Esophagus muscularis mucosa (tissue), 4 donors: ENCODE data around the gene PRDM16. TPM values are rescaled to one million over a fixed set of nuclear protein-coding genes. Genes with fewer than 3 reads are reported as not detected.

Experiments
- DNase-seq: peaks from one replicate; pipeline ENCODE4 v3.0.0-alpha.2; 2017; ENCODE audit errors: extremely low spot score
- H3K27ac ChIP-seq, 4 donors: fragments of 200-600 bp; sonication (generic); replicated peaks in 1 of 4; 1 replicate in 3 of 4; 2 replicates in 1 of 4; pipeline ENCODE4 v1.5.1; 2016 to 2019; ENCODE audit warnings: mild to moderate bottlenecking in 1 of 4
- H3K27me3 ChIP-seq, 4 donors: fragments of 200-600 bp; sonication (generic); one replicate each; pipeline versions ENCODE4 v1.5.1 to v1.6.0; 2016 to 2019
- H3K36me3 ChIP-seq, 4 donors: fragments of 200-600 bp; sonication (generic); one replicate each; pipeline ENCODE4 v1.5.1; 2016 to 2019
- H3K4me1 ChIP-seq, 4 donors: fragments of 200-600 bp; sonication (generic); one replicate each; pipeline ENCODE4 v1.5.1; 2016 to 2019
- H3K4me3 ChIP-seq, 4 donors: fragments of 200-600 bp; sonication (generic); 1 replicate in 2 of 4; 2 replicates in 2 of 4; pipeline ENCODE4 v1.5.1; 2016 to 2019; ENCODE audit warnings: mild to moderate bottlenecking in 4 of 4, moderate library complexity in 1 of 4
- H3K9me3 ChIP-seq, 4 donors: fragments of 200-600 bp; sonication (generic); 1 replicate in 3 of 4; 2 replicates in 1 of 4; pipeline ENCODE4 v1.5.1; 2016 to 2019
- EP300 ChIP-seq: sonication (generic); formaldehyde crosslinking; IDR thresholded peaks from one replicate; pipeline ENCODE4 v1.6.1; 2017; ENCODE audit warnings: antibody characterized with exemption
- POLR2A ChIP-seq: fragments of 450-650 bp; IDR thresholded peaks from one replicate; pipeline ENCODE4 v1.6.1; 2017; ENCODE audit warnings: antibody characterized with exemption, moderate library complexity, mild to moderate bottlenecking, low read depth
- POLR2AphosphoS5 ChIP-seq, 2 donors: sonication (generic); formaldehyde crosslinking; IDR thresholded peaks; one replicate each; pipeline ENCODE4 v1.6.1; 2017; ENCODE audit warnings: antibody characterized with exemption in 2 of 2
- WGBS: methylation state at CpG from one replicate; pipeline ENCODE4 v1.1.5; 2018; 5-methylcytosine and 5-hydroxymethylcytosine counted together
- intact Hi-C: fragments of 100-400 bp; cut with DNase I; formaldehyde crosslinking; loops from one replicate; pipeline ENCODE4 v1.15.1; 2023
- total RNA-seq, 4 donors: library from RNA; depleted of rRNA; stranded (reverse); fragments of >200 nt; gene quantifications; one replicate each; pipeline versions ENCODE4 v1.1.0 to v1.2.1, GENCODE V29; 2016
- TF ChIP-seq, protein P1 (sequence below), 3 experiments: fragments of 200-600 bp in 2 of 3; fragments of 450-650 bp in 1 of 3; sonication (generic) in 2 of 3; IDR thresholded peaks; one replicate each; pipeline ENCODE4 v1.5.1; 2017 to 2019; ENCODE audit warnings: antibody characterized with exemption in 3 of 3, mild to moderate bottlenecking in 2 of 3, moderate library complexity in 1 of 3

PRDM16 gene
- total RNA-seq, 4 donors from 2014 or later: 1.2 to 4.4 (median 2.2) TPM

- no peak overlapping the region for H3K27ac ChIP-seq
- H3K4me1 ChIP-seq: no peaks in the 10 kb centered on the region
- no peak overlapping the region for H3K4me3 ChIP-seq
- H3K27me3 ChIP-seq: peaks cover 0 to 44% (median 6%) of the 10 kb centered on the region in 4 donors
- no peak for DNase-seq
- H3K36me3 ChIP-seq: no peaks in the 10 kb centered on the region
- 89% methylated on average over 1 of the region's 1 CpG for WGBS
- no peaks in the 10 kb centered on the region for H3K9me3 ChIP-seq
- no peak for TF ChIP-seq POLR2AphosphoS5 (IDR thresholded peaks at IDR 0.05)
- TF ChIP-seq EP300: no peak
- TF ChIP-seq, protein P1, sequence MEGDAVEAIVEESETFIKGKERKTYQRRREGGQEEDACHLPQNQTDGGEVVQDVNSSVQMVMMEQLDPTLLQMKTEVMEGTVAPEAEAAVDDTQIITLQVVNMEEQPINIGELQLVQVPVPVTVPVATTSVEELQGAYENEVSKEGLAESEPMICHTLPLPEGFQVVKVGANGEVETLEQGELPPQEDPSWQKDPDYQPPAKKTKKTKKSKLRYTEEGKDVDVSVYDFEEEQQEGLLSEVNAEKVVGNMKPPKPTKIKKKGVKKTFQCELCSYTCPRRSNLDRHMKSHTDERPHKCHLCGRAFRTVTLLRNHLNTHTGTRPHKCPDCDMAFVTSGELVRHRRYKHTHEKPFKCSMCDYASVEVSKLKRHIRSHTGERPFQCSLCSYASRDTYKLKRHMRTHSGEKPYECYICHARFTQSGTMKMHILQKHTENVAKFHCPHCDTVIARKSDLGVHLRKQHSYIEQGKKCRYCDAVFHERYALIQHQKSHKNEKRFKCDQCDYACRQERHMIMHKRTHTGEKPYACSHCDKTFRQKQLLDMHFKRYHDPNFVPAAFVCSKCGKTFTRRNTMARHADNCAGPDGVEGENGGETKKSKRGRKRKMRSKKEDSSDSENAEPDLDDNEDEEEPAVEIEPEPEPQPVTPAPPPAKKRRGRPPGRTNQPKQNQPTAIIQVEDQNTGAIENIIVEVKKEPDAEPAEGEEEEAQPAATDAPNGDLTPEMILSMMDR (IDR thresholded peaks at IDR 0.05): no peak
- TF ChIP-seq POLR2A: no peak
- intact Hi-C loops: no loop called here
These were observed 42.9 kb upstream of the PRDM16 start for GRCh38 chr1:3026124-3026523.

GRCh38 chr1:3026581-3027391, 42.2 kb upstream of the PRDM16 start:
- DNase-seq: no peak
- Histone ChIP-seq H3K27me3 (peaks cover 0 to 51% (median 6%) of the 10 kb centered on the region in 4 donors), H3K4me3 (no peak overlapping the region), H3K27ac (no peak overlapping the region), H3K4me1 (no peaks in the 10 kb centered on the region), H3K9me3 (no peaks in the 10 kb centered on the region), H3K36me3 (no peaks in the 10 kb centered on the region)
- 83% methylated on average over 10 of the region's 11 CpGs for WGBS
- intact Hi-C loops: no loop called here
- TF ChIP-seq POLR2A (no peak), EP300 (no peak), POLR2AphosphoS5 (IDR thresholded peaks at IDR 0.05) (no peak)
- TF ChIP-seq, protein P1 (IDR thresholded peaks at IDR 0.05): no peak

GRCh38 chr1:3027611-3028371, 41.2 kb upstream of the PRDM16 start:
- 86% methylated on average over 4 of the region's 20 CpGs for WGBS
- Histone ChIP-seq H3K9me3 (no peaks in the 10 kb centered on the region), H3K4me1 (no peaks in the 10 kb centered on the region), H3K27me3 (peaks cover 0 to 61% (median 6%) of the 10 kb centered on the region in 4 donors), H3K4me3 (no peak overlapping the region), H3K27ac (no peak overlapping the region), H3K36me3 (no peaks in the 10 kb centered on the region)
- no peak for DNase-seq
- intact Hi-C loops: no loop called here
- no peak for TF ChIP-seq EP300
- no peak for TF ChIP-seq POLR2A
- TF ChIP-seq, protein P1 (IDR thresholded peaks at IDR 0.05): no peak
- no peak for TF ChIP-seq POLR2AphosphoS5 (IDR thresholded peaks at IDR 0.05)

DNA sequence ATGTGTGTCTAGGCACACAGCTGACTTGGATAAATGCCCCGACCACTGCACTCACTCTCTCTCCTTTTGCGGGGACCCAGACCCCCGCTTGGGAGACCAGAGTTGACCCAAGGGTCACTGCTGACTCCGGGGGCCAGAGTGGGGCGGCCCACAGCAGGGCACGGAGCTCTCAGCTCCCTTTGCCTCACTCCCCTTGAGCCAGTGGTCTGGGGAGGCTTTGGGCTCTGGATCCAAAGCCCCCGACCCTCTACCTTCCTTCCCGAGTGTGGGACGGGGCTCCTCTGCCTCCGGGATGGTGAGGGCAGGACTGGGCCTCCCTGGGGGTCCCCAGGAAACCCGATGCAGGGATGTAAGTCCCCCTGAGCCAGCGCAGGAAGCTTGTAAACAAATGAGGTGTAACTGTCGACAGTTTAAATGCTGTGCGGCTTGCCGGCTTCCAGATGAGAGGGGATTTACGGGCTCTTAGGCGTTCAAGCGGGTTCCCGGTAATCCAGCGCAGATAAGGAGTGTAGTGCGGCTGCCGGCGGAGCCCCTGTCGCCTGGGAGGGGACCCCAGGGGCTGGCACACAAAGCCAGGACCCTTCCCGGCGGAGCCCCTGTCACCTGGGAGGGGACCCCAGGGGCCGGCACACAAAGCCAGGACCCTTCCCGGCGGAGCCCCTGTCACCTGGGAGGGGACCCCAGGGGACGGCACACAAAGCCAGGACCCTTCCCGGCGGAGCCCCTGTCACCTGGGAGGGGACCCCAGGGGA, 40.3 kb upstream of the PRDM16 start:
- no peaks in the 10 kb centered on the region for H3K9me3 ChIP-seq
- no peaks in the 10 kb centered on the region for H3K4me1 ChIP-seq
- no peak overlapping the region for H3K27ac ChIP-seq
- 29% methylated on average over 22 of the region's 32 CpGs for WGBS
- TF ChIP-seq POLR2A: no peak
- no peak for TF ChIP-seq POLR2AphosphoS5 (IDR thresholded peaks at IDR 0.05)
- no peak for TF ChIP-seq EP300
- TF ChIP-seq, protein P1 (IDR thresholded peaks at IDR 0.05): no peak
- H3K4me3 ChIP-seq: no peak overlapping the region
- intact Hi-C loops: no loop called here
- no peak for DNase-seq
- no peaks in the 10 kb centered on the region for H3K36me3 ChIP-seq
- peaks cover 0 to 70% (median 6%) of the 10 kb centered on the region in 4 donors for H3K27me3 ChIP-seq
